ENCODE data around the gene SMAP1.

Gene SMAP1

GRCh38 chr6:70844301-70844700 is 176.6 kb downstream of the SMAP1 start:
- DNase-seq: no peak

- DNase-seq: no peak
These were observed 178.6 kb downstream of the SMAP1 start for GRCh38 chr6:70846207-70846835.

- no peak for DNase-seq
These were observed 179.7 kb downstream of the SMAP1 start for GRCh38 chr6:70847106-70848084.

GRCh38 chr6:70849348-70850069 is 181.8 kb downstream of the SMAP1 start:
- no peak for DNase-seq

- DNase-seq: no peak
These were observed 185.1 kb downstream of the SMAP1 start for GRCh38 chr6:70852667-70853246.

- no peak for DNase-seq
These were observed 189.8 kb downstream of the SMAP1 start for GRCh38 chr6:70857387-70858077.

- DNase-seq: no peak
These were observed 192.4 kb downstream of the SMAP1 start for GRCh38 chr6:70860045-70860444.

GRCh38 chr6:70860920-70861319 is 193.2 kb downstream of the SMAP1 start:
- no peak for DNase-seq

GRCh38 chr6:70863343-70863742 is 195.7 kb downstream of the SMAP1 start:
- DNase-seq: no peak

GRCh38 chr6:70864401-70864800 is 196.7 kb downstream of the SMAP1 start:
- DNase-seq: no peak

- DNase-seq: no peak
These were observed 204.8 kb downstream of the SMAP1 start for GRCh38 chr6:70872469-70872868.

- no peak for DNase-seq
These were observed 206.7 kb downstream of the SMAP1 start for GRCh38 chr6:70874181-70874913.

- no peak for DNase-seq
These were observed 211.8 kb downstream of the SMAP1 start for GRCh38 chr6:70879496-70879895.

- DNase-seq: peak; percentile 86
These were observed 216.6 kb downstream of the SMAP1 start for GRCh38 chr6:70884074-70884983.

- no peak for DNase-seq
These were observed 218.4 kb downstream of the SMAP1 start for GRCh38 chr6:70886071-70886470.

- DNase-seq: no peak
These were observed 219.0 kb downstream of the SMAP1 start for GRCh38 chr6:70886661-70887060.

- no peak for DNase-seq
These were observed 221.6 kb downstream of the SMAP1 start for GRCh38 chr6:70889270-70889669.

GRCh38 chr6:70894001-70894400 is 226.3 kb downstream of the SMAP1 start:
- no peak for DNase-seq

- DNase-seq: no peak
These were observed 232.4 kb downstream of the SMAP1 start for GRCh38 chr6:70900047-70900446.

- peak; percentile 49 for DNase-seq
These were observed 233.6 kb downstream of the SMAP1 start for GRCh38 chr6:70901324-70901723.
